DMS79 (cell line): ENCODE results near the gene GSDME.
"Not testable (repeated sequence)": the region's sequence is repeated elsewhere in the genome, so short reads cannot be mapped to it uniquely, and the experiment has no call there.

Experiments used
- DNase-seq: peaks from one replicate; lab custom pipeline; 2025; lab: John Stamatoyannopoulos, UW

The GSDME gene

DNA sequence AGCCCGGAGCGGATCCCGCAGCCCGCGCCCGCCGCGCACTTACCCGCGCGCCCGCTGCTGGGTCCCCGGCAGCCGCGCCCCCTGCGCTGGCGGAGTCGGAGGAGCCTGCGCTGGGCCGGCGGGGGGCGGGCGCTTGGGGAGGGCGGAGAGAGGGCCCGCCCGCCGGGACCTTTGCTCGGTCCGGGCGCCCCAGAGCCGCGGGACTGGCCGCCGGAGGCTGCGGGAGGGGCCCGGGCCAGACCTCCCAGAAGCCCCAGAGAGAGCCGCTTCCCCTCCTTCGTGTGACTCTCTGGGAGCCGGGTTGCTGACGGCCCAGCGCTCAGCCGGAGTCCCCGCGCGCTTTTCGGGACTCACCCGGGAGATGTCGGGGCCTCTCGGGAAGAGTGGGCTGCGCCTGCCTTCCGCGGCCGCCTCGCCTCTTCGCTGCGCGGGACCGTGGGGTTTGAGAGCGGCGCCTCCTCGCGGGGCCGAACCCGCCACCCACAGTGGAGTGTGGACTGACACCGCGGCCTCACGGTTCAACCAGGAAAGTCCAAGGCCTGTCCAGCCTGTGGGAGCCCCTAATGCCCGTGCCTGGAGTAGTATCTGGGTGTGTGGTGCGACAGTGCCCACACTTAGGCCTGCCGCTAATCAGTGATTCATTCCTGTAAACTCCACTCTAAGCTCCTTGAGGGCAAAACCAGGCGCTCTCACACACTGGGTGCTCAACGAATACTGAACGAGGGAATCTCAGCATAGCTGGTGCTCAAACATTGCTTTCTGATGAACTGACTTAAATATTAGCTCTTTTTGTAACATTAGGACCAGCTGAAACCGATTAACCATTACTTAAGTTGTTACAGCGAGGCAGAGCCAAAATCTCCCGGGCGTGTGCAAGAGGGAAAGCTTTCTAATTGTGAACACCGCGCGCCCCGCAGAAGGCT lies at the start of gene GSDME:
Gene GSDME (minus strand): TSS at position 112 of the 923 bp plus-strand sequence. CDS start 7,690 bp downstream, outside the sequence.
- no peak for DNase-seq

DNA sequence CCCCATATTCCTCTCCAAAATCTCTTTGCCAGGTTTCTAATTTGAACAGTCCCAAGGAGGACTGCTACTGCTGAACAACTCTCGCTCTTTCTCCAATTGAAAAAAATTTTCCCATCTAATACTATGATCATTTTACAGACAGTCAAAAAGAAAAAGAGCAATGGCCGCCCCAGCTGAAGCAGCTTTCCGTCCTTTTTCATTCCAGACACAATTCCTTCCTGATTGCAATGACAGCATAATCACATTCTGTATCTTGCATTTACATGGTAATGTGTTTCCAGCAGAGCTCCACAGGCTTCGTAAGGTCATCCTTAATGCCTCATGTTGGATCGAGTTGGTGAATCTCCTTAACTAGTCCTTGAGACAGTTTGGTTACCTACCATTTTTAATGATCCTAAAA lies 45.0 kb upstream of the GSDME start:
- no peak for DNase-seq

DNA sequence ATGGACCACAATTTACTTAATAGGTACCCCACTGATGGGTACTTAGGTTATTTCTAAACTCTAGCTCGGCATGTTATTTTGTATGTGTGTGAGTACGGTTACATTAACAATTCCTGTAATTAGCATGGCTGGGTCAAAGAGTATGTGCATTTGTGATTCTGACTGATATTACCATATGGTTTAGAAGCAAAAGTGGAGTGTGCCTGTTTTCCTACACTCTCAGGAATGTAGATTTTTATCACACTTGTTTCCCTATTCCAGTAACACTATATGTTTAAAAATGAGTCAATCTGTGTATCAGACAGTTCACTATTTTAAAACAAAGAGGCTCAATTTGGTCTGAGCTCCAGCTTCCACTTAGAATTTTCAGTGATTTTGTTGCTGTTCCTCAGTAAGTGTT lies 44.6 kb upstream of the GSDME start:
- DNase-seq, result no peak

DNA sequence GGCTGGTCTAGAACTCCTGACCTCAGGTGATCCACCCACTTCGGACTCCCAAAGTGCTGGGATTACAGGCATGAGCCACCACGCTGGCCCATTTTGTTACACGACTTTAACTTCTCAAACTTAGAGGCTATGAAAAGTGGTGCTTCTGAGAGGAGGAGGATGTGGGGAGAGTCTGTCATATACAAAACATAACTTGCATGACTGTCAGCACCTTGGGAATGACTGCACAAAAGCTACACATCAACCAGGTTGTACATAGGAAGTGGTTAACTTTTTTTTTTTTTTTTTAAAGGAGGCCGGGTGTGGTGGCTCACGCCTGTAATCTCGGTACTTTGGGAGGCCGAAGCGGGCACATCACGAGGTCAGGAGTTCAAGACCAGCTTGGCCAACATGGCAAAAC lies 43.4 kb upstream of the GSDME start:
- DNase-seq, result no peak

DNA sequence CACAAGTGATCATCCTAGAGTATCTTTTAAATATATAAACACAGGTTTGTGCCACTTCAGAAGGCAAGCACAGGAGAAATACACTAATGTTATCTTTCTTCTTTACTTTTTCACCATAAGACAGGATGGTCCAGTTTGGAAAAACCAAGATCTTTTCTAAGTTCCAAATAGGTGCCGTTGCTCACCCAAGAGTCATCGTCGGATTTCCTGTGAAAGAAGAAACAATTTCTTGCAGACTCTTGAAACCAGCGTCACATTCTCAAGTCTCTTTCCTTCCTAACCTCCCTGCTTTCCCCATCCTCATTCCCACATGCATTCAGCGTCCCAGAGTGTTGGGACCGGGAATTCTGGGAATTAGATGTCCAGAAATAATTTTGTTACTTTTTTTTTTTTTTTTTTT lies 42.8 kb upstream of the GSDME start:
- no peak for DNase-seq

DNA sequence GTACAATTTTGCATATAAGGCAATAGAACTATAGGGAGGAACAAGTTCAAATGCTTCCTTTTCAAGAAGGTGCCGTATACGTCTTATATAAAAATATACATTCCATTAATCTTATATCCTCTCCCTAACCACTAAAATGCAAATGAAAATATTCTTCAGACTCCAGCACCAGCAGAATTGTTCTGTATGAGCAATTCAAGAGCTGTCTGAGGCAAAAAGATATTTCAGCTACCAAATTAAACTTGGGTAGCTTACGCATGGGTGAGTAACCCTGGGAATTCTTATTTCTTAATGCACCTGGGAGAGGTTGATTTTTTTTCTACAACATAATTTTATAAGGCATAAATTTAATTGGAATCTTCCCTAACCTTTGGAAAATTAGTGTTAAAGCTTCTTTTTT lies 42.2 kb upstream of the GSDME start:
- no peak for DNase-seq

DNA sequence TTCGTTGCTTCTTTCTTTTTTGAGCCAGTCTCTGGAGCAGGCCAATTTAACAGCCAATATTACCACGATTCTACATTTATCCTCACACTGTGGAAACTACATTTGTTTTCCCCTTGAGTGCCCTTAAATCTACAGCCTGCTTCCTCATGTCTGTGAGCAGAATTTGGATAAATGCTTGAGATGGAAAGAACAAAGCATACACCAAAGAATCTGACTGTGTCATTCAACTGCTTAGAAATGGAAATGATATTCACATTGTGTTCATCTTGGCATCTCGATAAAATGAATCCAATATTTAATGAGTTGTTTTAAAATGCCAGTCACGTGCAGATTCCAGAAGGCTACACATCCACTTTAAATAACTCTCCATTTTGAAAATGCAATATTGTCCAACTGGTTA lies 41.0 kb upstream of the GSDME start:
- DNase-seq, result no peak

DNA sequence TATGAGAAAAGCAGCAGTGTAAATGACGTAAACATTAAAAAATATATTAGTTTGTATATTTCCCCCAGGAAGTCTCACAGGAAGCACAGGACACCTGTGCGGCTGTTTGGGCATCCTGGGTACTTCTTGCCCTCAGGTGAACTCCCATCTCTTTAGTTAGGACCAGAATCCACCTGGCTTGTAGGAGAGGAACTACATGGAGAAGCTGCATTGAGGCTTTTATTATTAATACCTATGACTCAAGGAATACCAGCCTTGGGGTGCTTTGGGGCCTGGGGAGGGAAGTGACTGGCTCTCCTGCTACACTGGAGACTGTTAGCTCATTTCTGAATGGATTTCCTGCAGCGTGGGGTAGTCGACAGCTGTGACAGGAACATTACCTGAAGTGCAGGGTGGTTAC lies 40.0 kb upstream of the GSDME start:
- DNase-seq, result no peak

DNA sequence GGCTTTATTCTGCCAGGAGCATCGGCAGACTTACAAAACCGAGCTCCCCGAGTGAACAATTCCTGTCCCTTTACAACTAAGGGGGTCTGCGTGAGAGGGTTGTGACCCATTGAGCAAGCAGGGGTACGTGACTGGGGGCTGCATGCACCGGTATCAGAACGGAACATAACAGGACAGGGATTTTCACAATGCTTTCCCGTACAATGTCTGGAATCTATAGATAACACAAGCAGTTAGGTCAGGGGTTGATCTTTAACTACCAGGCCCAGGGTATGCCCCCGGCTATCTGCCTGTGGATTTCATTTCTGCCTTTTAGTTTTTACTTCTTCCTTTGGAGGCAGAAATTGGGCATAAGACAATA lies 38.1 kb upstream of the GSDME start:
- no peak for DNase-seq

DNA sequence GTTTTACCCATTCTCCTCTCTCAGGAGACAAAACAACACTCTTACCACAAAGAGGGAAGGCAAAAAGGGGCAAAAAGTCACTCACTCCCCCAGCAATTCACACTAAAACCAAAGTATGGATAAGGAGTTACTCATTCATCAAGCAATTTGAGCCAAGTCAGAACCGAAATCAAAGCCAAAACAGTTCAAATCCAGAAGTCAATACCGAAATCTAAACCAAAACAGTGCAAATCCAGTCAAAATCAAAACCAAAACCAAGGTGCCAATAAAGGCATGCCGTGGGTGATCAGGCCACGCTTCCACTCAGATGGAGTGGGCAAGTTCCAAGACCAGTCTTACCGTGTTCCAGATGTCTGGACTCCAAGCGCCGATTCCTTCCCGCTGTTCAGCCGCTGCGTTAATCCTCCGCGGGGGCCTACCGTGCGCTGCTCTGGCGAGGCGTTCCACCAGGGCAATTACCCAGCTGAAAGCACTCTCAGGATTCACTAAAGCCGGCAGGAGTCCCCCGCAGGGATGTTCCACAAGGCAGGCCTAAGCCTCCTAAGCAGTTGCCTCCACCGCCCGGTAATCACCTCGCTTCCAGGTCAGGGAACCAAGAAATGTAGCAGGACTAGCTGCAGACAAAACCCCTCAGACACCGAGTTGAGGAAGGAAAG lies 37.6 kb upstream of the GSDME start:
- DNase-seq, result not testable (repeated sequence)

DNA sequence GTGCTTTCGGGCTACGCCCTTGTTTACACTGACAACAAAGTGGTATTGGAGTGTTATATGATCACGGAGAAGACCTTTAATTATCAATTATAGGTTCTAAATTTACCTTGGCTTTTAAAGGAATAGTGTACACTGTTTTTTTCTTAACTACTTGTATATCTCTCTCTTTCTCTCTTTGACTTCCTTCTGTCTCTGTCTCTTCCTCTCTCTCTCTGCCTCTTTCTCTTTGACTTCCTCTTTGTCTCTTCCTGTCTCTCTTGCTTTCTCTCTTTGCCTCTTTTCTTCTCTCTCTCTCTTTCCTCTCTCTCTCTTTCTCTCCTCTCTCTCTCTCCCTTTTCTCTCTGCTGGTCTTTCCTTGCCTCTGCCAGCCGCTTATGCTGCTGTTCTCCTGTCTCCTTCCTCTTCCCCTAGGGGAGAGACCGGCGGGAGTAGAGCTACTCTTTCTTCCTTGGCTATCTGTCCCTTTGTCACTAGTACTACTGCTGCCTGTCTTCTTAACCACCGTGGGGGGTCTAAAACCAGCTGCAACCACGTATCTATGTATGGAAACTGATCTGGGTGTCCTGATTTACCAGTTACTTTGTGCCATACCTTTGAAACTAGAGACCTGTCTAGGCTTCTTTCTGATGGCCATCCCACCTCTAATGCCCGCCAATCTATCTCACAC lies 36.9 kb upstream of the GSDME start:
- DNase-seq, result no peak

DNA sequence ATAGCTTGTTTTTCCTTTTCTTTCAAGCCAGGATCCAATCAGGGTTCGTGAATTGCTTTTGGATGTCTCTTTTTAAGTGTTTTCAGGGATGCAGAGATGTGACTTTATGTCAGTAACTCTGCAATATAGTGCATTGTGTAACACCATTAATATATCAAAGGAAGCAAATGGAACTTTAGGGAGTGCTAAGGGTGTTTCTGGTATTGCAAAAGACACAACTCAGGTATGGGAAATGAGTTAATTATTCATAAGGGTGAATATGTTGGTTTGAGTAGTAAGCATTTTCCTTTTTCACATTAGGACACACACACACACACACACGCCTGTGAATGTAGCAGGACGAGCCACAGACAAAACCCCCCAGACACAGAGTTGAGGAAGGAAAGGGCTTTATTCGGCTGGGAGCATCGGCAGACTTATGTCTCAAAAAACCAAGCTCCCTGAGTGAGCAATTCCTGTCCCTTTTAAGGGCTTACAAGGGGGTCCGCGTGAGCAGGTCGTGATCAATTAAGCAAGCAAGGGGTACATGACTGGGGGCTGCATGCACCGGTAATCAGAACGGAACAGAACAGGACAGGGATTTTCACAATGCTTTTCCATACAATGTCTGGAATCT lies 31.8 kb upstream of the GSDME start:
- DNase-seq, result no peak

DNA sequence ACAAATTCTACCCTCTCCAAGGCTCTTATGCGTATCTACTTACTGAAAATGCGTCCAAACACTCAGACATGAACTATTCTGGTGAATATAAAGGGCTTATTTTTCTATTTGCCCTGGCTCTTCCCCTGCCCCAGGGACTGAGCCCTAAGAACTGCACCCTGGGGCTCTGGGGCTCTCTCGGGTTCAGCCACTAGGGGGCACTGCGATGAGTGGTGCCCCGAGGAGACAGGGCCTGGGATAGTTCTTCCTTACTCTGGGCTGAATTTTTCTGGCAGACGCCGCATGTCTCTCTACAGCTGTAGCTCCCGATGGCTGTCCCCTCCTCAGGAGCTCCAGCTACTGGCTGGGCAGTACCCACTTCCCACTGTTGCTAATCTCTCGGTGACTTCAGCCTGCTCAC lies 30.8 kb upstream of the GSDME start:
- DNase-seq, result no peak

DNA sequence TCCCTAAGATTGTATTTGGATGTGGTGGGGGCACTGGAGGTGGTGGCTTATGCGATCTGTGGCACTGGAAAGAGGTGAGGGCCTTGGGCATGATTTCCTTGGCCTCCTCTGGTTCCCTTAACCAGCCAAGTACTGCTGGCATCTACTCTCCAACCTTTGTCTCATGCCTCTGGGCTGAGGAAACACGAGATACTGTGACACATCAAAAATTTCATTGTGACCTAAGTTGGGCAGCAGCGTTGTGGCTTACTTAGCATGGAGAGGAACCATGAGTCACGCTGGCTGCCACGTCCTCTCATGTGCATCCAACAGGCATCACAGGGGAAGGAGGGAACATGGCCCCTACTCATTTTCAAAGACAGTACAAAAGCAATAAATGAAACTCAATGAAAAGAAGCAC lies 29.7 kb upstream of the GSDME start:
- DNase-seq, result no peak

DNA sequence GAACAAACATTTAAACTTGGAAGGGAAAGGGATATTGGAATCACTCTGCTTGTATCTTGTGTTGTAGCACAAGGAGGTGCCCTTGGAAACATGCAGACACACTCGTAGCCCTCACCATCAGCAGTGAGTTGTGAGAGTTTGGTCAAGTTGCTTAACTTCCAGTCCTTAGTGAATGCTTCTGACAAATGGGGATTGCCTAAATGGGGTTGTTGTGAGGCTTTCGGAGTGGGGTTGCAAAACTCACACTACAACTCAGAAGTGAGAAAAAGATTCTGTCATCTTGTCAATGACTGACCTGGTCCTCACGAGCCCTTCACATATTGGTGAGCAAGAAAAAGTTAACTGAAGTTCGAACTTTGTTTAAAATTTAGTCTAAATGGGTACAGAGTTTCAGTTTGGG lies 29.0 kb upstream of the GSDME start:
- no peak for DNase-seq

DNA sequence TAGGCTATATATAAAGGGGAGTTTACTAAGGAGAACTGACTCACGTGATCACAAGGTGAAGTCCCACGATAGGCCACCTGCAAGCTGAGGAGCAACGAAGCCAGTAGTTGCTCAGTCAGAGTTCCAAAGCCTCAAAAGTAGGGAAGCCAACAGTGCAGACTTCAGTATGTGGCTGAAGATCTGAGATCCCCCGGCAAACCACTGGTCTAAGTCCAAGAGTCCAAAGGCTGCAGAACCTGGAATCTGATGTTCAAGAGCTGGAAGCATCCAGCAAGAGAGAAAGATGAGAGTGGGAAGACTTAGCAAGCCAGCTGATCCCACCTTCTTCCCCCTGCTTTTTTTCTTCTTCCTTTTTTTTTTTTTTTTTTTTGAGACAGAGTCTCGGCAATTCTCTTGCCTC lies 27.0 kb upstream of the GSDME start:
- no peak for DNase-seq

DNA sequence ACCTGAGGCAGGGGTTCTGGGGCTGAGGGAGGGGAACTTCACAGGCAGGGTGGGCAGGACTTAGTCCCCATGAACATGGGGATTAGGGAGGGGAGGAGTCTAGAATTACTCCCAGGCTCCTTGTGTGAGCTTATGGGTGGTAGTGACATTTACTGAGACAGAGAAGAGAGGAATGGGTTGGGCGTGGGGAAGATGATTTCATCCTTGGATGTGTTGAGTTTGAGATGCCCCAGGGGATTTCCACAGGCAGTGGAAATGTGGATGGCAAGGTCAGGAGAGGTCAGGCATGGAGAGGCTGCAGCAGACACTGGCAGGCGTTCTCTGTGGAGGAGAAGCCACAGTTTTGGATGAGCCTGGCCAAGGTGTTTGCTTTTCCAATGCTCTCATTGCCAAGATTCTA lies 26.4 kb upstream of the GSDME start:
- DNase-seq, result no peak

DNA sequence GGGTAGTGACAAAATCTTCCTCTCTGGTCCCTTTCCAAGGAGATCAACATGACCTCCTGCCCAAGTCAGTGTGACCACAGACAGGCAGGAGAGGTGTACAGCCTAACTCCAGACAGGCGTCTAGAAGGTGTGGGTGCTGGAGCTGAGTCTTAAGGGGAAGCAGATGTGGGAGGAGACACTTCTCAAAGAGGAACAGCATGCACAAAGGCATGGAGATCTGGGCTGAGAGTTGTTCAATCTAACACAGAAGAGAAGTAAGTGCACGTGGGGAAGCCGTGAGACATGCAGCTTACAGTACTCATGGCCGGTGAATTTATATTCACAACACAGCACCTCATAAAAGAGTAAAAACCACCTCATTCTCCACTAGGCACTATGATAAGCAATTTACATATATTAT lies 23.8 kb upstream of the GSDME start:
- DNase-seq, result no peak

DNA sequence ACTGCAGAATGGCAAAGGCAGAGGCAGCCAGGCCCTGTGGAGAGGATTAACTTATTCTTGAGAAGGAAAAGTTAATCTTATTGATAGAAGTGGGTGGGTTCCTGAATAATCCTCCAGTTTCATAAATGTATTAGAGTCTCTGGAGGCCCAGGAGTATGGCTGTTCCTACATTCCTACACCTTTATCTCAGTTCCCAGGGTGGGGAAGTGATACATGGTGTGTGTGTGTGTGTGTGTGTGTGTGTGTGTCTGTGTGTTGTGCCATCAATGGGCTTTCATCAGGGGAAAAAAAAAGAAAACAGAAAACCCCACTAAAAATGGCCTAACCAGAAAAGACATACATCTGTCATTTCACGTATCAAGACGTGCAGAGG lies 22.0 kb upstream of the GSDME start:
- DNase-seq, result no peak

DNA sequence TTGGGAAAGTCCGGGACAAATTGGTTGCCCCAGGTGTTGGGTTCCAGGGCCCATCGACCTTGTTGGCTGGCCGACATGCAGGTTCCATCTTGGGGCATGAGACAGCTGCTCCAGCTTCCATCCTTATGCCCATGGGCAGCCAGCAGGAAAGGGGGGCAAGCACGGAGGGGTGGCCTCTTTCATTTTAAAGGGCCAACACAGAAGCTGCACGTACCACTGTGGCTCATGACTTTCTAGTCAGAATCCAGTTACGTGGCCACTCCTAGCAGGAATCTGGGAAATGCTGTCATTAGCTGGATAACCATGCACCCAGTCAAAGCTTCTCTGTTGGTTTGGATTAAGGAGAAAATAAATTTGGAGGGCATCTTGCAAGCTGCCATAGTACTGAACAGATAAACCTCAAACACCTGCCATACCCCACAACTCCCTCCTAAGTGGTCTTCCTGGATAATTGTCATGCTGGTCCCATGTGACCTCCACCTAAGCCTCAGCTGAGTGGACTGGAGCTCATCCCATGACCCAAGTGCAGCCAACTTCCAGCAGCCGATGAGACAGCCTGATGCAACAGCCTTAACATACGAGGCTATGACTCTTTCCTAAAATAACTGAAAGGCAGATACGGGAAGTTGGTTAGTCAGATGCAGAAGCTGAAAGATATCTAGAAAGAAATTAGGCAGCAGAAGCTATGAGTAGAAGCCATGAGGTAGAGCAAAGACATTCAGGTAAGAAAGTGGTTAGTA lies 21.4 kb upstream of the GSDME start:
- DNase-seq, result no peak

DNA sequence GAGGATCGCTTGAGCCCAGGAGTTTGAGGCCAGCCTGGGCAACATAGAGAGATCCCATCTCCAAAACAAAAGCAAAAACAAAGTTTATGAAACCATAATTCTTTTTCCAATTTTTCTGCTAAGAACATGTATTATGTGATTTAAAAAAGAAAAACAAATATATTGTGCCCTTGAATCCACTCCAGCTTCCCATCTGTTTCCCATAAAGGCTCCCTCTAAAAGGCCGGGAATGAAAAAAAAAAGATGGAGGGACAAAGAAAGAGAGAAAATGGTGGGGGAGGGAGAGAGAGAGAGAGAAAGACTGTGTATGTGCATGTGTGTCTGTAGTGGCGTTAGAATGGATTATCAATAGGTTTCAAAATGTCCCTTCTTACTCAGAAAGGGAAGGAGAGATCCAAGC lies 20.5 kb upstream of the GSDME start:
- DNase-seq, result no peak

DNA sequence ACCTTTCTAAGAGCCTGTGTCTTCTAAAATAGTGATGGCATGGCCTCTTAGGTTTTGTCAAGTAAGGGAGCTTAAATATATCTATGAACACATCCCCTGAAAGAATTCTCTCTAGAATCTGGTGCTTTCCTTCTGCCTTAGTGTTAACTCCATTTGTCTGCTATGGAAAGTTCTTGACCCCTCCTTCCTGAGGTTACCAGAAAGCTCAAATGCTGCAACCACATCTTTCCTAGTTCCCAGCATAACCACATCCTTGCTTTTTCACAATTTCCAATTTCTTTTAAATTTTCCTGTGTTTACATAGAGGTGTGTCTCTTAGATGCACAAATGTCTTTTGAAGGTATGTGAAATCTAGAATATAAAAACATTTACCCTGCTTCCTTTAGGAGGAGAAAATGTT lies 16.4 kb upstream of the GSDME start:
- DNase-seq, result no peak
